ENCODE measurements around the gene FGD5. TPM values are rescaled to one million over a fixed set of nuclear protein-coding genes. Genes with fewer than 3 reads are reported as not detected.

FGD5 gene
- polyA plus RNA-seq, 1 of the 3 experiments (the other 2 are of a cell fraction): not detected

DNA sequence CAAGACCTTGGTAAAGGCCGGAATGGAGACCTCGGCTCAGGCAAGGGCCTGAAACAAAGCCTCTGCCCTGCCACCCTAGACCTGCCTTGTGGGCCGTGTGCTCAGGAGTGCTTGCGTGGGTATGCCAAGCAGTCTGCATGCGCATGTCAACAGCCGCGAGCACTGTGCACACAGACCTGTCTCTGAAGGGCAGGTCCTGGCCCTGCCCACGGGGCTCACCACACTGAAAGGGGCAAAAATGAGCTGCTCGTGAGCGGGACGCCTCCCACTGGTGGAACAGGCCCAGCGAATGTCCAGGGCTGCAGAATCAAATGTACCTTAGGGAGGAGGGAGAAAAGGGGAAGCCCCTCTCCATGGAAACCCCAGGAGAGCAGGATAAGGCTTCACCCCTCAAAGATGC, 44.3 kb upstream of the FGD5 start:
- POLR2A ChIA-PET: no interaction called here
- H3K27me3 ChIP-seq (ENCODE audit: insufficient read depth): no peaks in the 10 kb centered on the region
- no peak overlapping the region for H3K27ac ChIP-seq (ENCODE audit: low read depth in 2 of 2, low read length in 1 of 2)
- no peaks in the 10 kb centered on the region for H3K36me3 ChIP-seq (replicated peaks in 1 of 2; ENCODE audit: control insufficient read depth in 1 of 2, insufficient read depth in 2 of 2, low read length in 1 of 2)
- no peaks in the 10 kb centered on the region for H3K9me2 ChIP-seq
- no peaks in the 10 kb centered on the region for H3K79me2 ChIP-seq (ENCODE audit: insufficient read depth)
- H3K9me3 ChIP-seq: peaks cover 8% of the 10 kb centered on the region; the same call in 1 of the 2 replicates
- H4K20me1 ChIP-seq (ENCODE audit: insufficient read depth): no peaks in the 10 kb centered on the region
- H3F3A ChIP-seq (replicated peaks; ENCODE audit: insufficient read depth): no peaks in the 10 kb centered on the region
- H2AFZ ChIP-seq (ENCODE audit: low read depth): no peak overlapping the region
- H3K4me1 ChIP-seq (ENCODE audit: control insufficient read depth in 1 of 2, insufficient read depth in 2 of 2, low read depth in 1 of 2, low read length in 1 of 2): no peaks in the 10 kb centered on the region
- CTCF ChIA-PET: interaction anchor here (0.9 to 1.3 kb wide), 2 partner anchors 82 to 147 kb away, joined by 3 to 4 read pairs; no protein-coding TSS in a partner anchor
- WGBS (ENCODE audit: low lambda C conversion rate): 64% methylated on average over 10 of the region's 12 CpGs
- TF ChIP-seq RCOR1 (IDR thresholded peaks at IDR 0.05; ENCODE audit: low read length) (no peak), FOXJ3 (CRISPR knock-in tag; IDR thresholded peaks at IDR 0.05) (no peak), TEAD4 (IDR thresholded peaks at IDR 0.05; ENCODE audit: borderline replicate concordance, insufficient read depth) (no peak), RXRA (IDR thresholded peaks at IDR 0.05; ENCODE audit: borderline replicate concordance, low read depth) (no peak), SIN3A (IDR thresholded peaks at IDR 0.05; ENCODE audit: borderline replicate concordance, low read depth, low read length) (no peak), NRF1 (IDR thresholded peaks at IDR 0.05; ENCODE audit: low read depth, low read length) (no peak), POLR2AphosphoS5 (IDR thresholded peaks at IDR 0.05; ENCODE audit: low read depth, low read length) (no peak), TAF1 (IDR thresholded peaks at IDR 0.05; ENCODE audit: borderline replicate concordance, low read depth, low read length) (no peak), JUND (IDR thresholded peaks at IDR 0.05) (no peak), GATA2 (CRISPR knock-in tag; IDR thresholded peaks at IDR 0.05) (no peak), TCF12 (IDR thresholded peaks at IDR 0.05) (no peak), MEF2A (IDR thresholded peaks at IDR 0.05; ENCODE audit: borderline replicate concordance, low read depth) (no peak), EP300 (IDR thresholded peaks at IDR 0.05; ENCODE audit: borderline replicate concordance in 1 of 2, low read depth in 1 of 2, low read length in 1 of 2) (no peak), FOSL2 (IDR thresholded peaks at IDR 0.05; ENCODE audit: borderline replicate concordance, low read depth) (no peak), MXI1 (IDR thresholded peaks at IDR 0.05; ENCODE audit: low read depth, low read length) (no peak), NFIC (IDR thresholded peaks at IDR 0.05; ENCODE audit: borderline replicate concordance) (no peak)
- TF ChIP-seq, protein P1, sequence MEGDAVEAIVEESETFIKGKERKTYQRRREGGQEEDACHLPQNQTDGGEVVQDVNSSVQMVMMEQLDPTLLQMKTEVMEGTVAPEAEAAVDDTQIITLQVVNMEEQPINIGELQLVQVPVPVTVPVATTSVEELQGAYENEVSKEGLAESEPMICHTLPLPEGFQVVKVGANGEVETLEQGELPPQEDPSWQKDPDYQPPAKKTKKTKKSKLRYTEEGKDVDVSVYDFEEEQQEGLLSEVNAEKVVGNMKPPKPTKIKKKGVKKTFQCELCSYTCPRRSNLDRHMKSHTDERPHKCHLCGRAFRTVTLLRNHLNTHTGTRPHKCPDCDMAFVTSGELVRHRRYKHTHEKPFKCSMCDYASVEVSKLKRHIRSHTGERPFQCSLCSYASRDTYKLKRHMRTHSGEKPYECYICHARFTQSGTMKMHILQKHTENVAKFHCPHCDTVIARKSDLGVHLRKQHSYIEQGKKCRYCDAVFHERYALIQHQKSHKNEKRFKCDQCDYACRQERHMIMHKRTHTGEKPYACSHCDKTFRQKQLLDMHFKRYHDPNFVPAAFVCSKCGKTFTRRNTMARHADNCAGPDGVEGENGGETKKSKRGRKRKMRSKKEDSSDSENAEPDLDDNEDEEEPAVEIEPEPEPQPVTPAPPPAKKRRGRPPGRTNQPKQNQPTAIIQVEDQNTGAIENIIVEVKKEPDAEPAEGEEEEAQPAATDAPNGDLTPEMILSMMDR (IDR thresholded peaks at IDR 0.05): no peak
- TF ChIP-seq, protein P2, sequence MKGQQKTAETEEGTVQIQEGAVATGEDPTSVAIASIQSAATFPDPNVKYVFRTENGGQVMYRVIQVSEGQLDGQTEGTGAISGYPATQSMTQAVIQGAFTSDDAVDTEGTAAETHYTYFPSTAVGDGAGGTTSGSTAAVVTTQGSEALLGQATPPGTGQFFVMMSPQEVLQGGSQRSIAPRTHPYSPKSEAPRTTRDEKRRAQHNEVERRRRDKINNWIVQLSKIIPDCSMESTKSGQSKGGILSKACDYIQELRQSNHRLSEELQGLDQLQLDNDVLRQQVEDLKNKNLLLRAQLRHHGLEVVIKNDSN (IDR thresholded peaks at IDR 0.05; ENCODE audit: borderline replicate concordance, low read depth): no peak
- TF ChIP-seq, protein P3, sequence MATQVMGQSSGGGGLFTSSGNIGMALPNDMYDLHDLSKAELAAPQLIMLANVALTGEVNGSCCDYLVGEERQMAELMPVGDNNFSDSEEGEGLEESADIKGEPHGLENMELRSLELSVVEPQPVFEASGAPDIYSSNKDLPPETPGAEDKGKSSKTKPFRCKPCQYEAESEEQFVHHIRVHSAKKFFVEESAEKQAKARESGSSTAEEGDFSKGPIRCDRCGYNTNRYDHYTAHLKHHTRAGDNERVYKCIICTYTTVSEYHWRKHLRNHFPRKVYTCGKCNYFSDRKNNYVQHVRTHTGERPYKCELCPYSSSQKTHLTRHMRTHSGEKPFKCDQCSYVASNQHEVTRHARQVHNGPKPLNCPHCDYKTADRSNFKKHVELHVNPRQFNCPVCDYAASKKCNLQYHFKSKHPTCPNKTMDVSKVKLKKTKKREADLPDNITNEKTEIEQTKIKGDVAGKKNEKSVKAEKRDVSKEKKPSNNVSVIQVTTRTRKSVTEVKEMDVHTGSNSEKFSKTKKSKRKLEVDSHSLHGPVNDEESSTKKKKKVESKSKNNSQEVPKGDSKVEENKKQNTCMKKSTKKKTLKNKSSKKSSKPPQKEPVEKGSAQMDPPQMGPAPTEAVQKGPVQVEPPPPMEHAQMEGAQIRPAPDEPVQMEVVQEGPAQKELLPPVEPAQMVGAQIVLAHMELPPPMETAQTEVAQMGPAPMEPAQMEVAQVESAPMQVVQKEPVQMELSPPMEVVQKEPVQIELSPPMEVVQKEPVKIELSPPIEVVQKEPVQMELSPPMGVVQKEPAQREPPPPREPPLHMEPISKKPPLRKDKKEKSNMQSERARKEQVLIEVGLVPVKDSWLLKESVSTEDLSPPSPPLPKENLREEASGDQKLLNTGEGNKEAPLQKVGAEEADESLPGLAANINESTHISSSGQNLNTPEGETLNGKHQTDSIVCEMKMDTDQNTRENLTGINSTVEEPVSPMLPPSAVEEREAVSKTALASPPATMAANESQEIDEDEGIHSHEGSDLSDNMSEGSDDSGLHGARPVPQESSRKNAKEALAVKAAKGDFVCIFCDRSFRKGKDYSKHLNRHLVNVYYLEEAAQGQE (IDR thresholded peaks at IDR 0.05; ENCODE audit: low read depth, low read length): no peak
- no peak for DNase-seq
- no peak overlapping the region for H3K4me2 ChIP-seq
- no peak overlapping the region for H3K9ac ChIP-seq
- H3K4me3 ChIP-seq (ENCODE audit: low read depth in 2 of 2, low read length in 1 of 2): no peak overlapping the region

Measured in SK-N-SH (cell line).